ENCODE measurements around the gene FTCD. TPM values are rescaled to one million over a fixed set of nuclear protein-coding genes. Genes with fewer than 3 reads are reported as not detected.

FTCD gene
- total RNA-seq, 1 donor from 2014 or later = 0.85 TPM

GRCh38 chr21:46098303-46099141, 56.9 kb downstream of the FTCD start:
- H3K27ac ChIP-seq = peak overlapping the region; percentile 98 to 99
- H3K27me3 ChIP-seq = no peaks in the 10 kb centered on the region
- no peak for TF ChIP-seq CTCF (IDR thresholded peaks at IDR 0.05)
- peak overlapping the region; percentile 85 to 98 for H3K4me3 ChIP-seq
- intact Hi-C loops (cut with DNase I) = loop anchor here (1.0 to 2.0 kb wide), 3 partner anchors 30 to 124 kb away; no protein-coding TSS in a partner anchor
- H3K9me3 ChIP-seq = peaks cover 4 to 15% of the 10 kb centered on the region in 2 donors
- peak; percentile 6 to 64 for DNase-seq (ENCODE audit: low spot score in 2 of 2)
- H3K36me3 ChIP-seq = peaks cover 0 to 4% of the 10 kb centered on the region in 2 donors
- H3K4me1 ChIP-seq = peaks cover 4 to 11% of the 10 kb centered on the region in 2 donors

DNA sequence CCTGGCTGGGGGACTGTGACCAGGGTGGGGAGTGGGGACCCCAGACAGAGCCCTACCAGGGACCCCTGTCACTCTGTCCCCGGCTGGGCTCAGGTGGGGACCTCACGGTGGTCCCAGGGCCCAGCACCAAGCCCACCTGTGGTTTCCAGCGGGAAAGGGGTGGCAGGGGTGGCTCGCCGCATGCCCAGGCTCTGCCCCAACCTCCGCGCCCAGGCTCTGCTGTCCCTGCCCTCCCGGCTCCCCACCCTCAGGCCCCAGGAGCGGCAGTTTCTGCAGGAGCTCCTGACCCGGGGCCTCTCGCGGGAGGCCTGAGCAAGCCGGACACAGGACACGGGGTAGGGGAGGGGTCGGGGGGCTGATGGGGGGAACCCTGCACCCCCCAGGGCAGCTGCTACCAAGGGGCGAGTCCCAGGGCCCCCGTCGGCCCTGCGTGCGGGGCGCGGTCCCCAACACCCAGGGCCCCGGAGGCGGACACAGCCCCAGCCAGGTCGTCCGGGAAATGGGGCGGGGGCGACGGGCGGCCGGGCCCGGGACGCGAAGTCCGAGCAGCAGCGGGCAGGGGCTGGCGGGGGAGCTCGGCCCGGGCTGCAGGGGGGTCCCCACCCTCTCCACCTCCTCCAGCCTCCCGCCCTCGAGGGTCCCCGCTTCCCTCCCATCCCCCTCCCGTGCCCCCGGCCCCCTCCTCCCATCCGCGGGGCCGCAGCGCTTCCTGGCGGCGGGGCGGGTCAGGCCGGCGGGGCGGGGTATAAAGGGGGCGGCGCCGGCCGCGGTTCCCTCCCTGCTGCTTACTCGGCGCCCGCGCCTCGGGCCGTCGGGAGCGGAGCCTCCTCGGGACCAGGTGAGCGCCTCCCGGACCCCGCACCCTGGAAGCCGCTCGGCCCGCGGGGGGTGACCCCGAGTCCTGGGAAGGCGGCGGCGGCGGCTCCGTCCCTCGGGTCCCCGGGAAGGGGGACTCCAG, 57.8 kb downstream of the FTCD start, which contains the start of gene COL6A2:
Gene COL6A2, plus strand, starts transcription at position 777 of the 958 bp plus-strand sequence.
- peak in 2 of 3 experiments; percentile 39 to 66 for TF ChIP-seq CTCF (IDR thresholded peaks at IDR 0.05)
- Histone ChIP-seq H3K9me3 (peaks cover 4 to 7% of the 10 kb centered on the region in 2 donors), H3K4me3 (peak within 1 kb of the TSS; percentile 85 to 98), H3K27ac (peak within 1 kb of the TSS; percentile 98 to 99), H3K4me1 (peaks cover 14 to 20% of the 10 kb centered on the region in 2 donors), H3K27me3 (no peaks in the 10 kb centered on the region), H3K36me3 (peaks cover 0 to 4% of the 10 kb centered on the region in 2 donors)
- peak; percentile 8 to 83 for DNase-seq (ENCODE audit: low spot score in 2 of 2)
- intact Hi-C loops (cut with DNase I) = loop anchor here (1.0 to 2.0 kb wide), 3 partner anchors 31 to 123 kb away; no protein-coding TSS in a partner anchor

GRCh38 chr21:46096596-46097335, 58.6 kb downstream of the FTCD start:
- Histone ChIP-seq H3K27me3 (no peaks in the 10 kb centered on the region), H3K4me3 (peak overlapping the region; percentile 85 to 98), H3K36me3 (peaks cover 0 to 4% of the 10 kb centered on the region in 2 donors), H3K27ac (peak overlapping the region; percentile 98 to 99), H3K4me1 (peaks cover 17 to 24% of the 10 kb centered on the region in 2 donors), H3K9me3 (no peaks in the 10 kb centered on the region)
- DNase-seq (ENCODE audit: low spot score in 2 of 2) = peak in 1 of 2 donors; percentile 6
- no peak for TF ChIP-seq CTCF (IDR thresholded peaks at IDR 0.05)
- intact Hi-C loops (cut with DNase I) = no loop called here

DNA sequence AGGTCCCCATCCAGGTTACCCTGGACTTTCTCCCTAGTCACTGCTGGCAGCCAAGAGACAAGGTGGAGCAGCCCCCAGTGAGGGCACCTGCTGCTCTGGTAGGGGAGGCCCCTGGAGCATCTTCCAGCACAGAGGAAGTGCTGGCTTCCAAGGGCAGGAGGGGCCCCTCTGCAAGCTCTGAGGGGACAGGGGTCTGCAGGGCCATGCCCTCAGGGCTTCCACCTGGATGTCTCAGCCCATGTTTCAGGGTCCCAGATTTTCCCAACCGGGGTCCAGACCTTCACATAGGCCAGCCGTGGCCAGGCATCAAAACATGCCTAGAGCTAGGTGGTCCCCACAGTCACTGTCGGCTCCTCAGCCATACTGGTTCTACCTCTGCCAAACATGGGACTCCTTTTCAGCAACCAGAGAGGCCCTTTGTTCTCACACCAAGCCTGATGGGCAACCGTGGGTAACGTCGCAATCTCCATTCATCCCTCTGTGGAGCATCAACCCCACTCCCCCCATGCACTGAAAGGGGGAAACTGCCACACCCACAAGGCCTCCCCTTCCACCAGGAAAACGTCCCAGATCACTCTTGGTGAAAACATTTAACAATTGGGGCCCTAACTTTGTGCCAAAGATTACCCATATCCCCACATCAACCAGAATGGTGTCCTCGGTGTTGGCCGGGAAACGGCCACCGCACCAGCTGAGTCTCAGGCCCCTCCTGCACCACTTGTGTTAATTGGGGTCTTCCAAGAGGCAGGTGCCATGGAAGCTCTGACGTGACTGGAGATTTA, 59.4 kb downstream of the FTCD start:
- no peak overlapping the region for H3K4me3 ChIP-seq
- peak in 1 of 2 donors; percentile 58 for DNase-seq (ENCODE audit: low spot score in 2 of 2)
- H3K27me3 ChIP-seq = no peaks in the 10 kb centered on the region
- peaks cover 21 to 27% of the 10 kb centered on the region in 2 donors for H3K4me1 ChIP-seq
- intact Hi-C loops (cut with DNase I) = no loop called here
- peak overlapping the region; percentile 98 to 99 for H3K27ac ChIP-seq
- H3K36me3 ChIP-seq = peaks cover 0 to 4% of the 10 kb centered on the region in 2 donors
- no peak for TF ChIP-seq CTCF (IDR thresholded peaks at IDR 0.05)
- H3K9me3 ChIP-seq = no peaks in the 10 kb centered on the region
